Pulmonary artery endothelial cell (primary cell): ENCODE measurements around the gene GPR27. TPM values are rescaled to one million over a fixed set of nuclear protein-coding genes. Genes with fewer than 3 reads are reported as not detected.

Source experiments
- DNase-seq: peaks from one replicate; pipeline ENCODE4 v3.0.0-alpha.2; 2011; ENCODE audit warnings: low read depth, low spot score
- total RNA-seq: library from RNA; depleted of rRNA; stranded (reverse); fragments of >200 nt; gene quantifications from 2 replicates; pipeline ENCODE4 v1.2.3, GENCODE V29; 2014

GPR27 gene
- total RNA-seq, 1 donor from 2014 or later, result not detected

DNA sequence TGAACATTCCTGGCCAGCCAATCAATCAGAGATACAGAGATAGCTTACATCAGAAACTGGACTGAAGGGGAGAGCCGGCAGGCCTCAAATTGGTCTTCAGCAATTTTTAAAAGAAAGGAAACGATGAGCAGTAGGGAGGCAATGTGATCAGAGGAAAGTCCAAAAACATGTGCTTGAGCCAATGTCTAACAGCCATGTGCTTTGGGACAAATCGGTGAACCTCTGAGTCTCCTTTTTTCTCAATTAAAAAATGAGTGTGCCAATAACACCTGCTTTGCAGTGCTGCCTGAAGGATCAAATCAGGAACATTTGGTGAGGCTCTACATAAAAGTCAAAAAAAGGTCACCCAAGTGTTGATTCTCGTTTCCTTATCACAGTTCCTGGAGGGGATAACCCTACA lies 21.0 kb upstream of the GPR27 start:
- no peak for DNase-seq

DNA sequence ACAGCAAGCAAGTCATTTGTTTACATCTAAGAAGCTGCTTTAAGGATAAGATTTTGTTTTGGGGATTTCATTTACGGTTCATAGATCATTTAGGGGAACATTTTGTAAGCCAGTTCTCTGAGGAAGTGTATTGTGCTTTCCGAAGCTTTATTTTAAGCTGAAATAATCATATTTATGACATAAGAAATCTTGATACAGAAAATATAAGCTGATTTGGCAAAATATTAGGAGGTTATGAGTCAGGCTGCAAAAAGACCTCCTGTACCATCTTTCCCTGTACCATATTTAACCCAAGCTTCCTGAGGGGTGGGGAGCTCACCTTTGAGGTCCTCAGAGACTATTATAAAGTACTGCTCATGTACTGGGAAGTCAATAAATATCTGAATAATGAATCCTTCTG lies 20.3 kb upstream of the GPR27 start:
- no peak for DNase-seq

DNA sequence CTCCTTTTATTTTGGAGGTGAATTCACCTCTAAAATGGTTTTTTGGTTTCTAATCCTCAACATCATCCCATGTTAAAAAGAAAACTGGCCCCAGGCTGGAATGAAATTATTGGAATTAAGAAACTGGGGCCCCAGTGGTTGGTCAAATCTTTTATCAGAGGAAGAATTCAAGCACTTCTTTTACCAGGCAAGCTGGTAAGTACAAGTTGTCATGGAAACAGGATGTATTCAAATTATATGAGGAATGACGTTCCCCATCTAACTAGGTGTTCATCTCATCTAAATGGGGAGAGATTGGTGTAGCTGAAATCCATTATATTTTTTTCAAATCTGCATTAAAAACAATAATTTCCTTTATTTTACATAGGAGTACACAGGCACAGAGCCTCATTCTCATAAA lies 18.8 kb upstream of the GPR27 start:
- DNase-seq, result no peak

DNA sequence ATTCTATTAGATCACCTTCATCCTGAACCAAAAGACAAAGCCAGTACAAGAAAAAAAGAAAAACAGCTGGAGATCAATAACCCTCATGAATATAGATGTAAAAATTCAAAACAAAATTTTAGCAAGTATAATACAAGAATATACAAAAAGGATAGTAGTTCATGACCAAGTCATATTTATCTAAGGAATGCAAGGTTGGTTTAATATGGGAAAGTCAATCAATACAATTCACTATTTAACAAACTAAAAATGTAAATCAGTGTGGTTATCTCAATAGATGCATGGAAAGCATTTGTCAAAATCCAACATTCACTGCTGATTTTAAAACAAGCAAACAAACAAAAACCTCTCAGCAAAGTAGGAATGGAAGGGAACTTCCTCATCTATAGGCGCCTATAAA lies 11.0 kb upstream of the GPR27 start:
- DNase-seq, result no peak

DNA sequence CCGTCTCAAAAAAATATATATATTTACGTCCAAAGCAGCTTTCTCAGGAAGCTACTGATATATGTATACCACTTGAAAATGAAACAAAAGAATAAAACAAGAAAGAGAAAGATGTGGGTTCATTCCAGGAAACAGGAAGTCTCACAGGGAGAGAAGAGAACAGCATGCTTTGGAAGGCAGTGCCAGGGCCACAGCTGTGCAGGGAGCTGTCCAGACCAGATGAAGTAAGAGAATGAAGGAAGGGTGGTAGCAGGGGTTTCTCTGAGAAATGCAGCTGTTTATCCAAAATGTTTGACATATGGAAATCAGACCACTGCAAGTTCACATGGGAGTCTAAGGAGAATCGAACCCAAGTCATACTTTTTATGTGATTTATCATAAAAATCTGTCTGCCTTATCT lies 8.9 kb upstream of the GPR27 start:
- no peak for DNase-seq

DNA sequence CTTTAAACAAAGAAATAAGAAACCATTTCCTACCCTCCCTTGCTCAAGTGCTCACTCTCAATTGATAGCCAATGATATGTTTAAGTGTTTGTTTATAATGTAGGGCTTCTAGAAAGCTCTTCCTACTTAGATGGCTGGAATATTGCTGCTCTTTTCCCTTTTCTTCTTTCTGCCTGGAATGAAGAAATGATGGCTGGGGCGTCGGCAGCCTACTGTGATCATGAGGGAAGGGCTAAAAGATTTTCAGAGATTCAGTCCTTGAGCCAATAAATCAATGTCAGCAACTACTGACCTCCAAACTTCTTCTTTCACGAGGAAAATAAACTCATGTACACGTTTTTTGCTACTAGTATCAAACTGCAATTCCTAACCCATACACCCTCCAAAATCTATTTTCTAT lies 2.1 kb upstream of the GPR27 start:
- no peak for DNase-seq

DNA sequence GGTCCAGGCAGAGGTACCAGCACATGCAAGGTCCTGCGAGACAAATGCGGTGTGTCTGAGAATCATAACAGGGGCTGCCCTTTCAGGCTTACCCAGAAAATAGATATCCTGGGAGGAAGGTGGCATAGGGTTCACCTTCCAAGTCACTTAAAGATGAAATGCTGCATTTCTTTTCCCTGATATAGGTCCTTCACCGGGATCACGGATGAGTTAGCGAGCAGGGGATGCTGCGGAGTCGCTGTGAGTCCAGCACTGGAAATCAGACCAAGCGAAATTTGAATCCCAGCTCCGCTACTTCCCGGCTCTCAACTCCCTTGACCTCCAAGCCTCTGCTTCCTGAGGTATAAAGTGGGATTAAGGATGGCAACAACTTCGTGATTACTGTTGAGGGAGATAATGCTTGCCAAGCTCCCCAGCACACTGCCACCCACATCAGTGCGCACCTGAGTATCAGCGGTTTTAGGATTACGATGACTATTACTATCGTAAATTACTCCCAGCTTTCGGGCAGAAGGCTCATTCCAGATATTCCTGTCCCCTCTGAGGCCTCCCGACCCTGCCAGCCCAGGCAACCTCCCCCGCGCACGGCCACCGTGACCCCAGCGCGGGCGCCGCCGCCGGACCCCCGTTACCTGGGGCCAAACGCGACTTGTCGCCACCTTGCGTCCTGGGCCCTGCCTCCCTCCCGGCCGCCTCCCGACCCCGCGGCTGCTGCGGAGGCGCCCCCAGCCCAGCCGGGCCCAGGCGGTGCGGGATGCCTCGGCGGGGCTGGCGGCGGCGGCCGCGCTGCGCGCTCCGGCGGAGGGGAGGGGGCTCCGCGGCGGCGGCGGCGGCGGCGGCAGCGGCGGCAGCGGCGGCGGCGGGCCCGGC lies 589 bp upstream of the GPR27 start:
- DNase-seq, result no peak

DNA sequence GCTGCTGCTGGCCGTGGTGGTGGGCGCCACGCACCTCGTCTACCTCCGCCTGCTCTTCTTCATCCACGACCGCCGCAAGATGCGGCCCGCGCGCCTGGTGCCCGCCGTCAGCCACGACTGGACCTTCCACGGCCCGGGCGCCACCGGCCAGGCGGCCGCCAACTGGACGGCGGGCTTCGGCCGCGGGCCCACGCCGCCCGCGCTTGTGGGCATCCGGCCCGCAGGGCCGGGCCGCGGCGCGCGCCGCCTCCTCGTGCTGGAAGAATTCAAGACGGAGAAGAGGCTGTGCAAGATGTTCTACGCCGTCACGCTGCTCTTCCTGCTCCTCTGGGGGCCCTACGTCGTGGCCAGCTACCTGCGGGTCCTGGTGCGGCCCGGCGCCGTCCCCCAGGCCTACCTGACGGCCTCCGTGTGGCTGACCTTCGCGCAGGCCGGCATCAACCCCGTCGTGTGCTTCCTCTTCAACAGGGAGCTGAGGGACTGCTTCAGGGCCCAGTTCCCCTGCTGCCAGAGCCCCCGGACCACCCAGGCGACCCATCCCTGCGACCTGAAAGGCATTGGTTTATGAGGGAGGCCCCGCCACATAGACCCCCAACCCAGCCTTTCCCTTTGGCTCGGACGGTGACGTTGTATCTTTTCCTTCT lies 1.1 kb downstream of the GPR27 start:
- no peak for DNase-seq

DNA sequence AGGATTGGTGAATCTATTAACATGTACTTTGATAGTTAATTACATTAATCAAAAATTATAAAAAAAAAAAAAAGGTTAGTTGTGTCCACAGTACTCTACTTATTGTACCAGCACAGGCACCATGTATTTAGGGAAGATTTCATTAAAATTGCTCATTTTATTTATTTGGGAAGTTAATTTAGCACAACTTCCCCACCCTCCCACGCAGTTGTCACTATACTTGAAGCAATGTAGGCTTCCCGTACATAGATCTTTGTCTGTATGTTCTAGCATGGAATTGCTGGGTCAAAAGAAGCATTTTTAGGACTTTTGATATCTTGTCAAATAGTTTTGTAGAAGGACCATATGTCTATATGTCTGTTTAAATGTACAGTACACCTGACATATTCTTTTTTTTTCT lies 4.4 kb downstream of the GPR27 start:
- no peak for DNase-seq

DNA sequence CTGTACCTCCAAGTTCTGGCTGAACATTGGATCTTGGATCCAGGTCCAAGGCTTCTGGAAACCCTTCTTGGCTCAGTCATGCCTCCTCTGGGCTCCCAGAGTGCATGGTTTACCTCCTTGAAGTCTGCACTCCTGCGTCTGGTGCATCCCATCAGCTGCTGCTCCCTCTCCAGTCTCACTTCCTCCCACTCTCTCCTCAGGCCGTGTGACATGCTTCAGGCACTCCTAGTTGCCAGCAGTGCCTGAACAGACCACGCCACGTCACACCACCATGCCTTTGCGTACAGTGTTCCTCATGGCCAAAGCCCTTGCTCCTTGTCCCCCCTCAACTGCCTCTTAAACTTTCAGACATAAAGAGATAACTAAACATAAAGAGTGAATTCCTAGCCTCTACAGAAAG lies 5.7 kb downstream of the GPR27 start:
- no peak for DNase-seq

DNA sequence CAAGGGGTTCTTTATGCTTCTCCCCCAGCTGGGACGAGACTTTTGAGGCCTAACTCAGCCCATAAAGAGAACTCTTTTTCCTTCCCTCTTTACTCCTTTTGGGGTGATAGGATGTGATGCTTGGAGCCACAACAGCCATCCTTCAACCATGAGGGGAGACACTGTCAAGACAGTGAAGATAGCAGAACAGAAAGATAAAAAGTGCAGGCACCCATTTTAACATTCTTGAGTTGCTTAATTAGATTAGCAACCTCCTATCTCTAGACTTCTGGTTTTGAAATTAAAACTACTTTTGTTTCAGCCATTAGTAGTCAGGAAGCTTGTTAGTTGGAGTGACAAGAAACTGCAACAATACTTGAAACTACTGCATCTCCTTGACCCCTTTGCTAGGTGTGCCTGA lies 6.5 kb downstream of the GPR27 start:
- DNase-seq, result no peak

DNA sequence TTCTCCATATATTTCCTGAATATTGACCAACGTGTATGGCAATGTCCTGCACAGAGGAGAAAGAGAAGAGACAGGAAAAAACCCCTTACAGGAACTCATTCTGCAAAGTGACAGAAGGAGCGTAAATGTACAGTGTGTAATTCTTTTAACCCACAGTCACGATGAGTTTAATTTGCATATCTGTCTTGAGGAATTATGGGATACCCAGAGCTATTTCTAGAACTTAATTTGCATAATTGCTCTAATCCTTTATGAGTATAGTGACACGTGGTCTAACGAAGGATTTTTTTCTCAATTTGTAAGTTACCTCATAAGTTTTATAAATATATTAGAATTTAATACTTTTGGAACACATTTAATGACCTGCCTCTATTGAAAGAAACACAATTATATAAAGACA lies 9.8 kb downstream of the GPR27 start:
- no peak for DNase-seq

DNA sequence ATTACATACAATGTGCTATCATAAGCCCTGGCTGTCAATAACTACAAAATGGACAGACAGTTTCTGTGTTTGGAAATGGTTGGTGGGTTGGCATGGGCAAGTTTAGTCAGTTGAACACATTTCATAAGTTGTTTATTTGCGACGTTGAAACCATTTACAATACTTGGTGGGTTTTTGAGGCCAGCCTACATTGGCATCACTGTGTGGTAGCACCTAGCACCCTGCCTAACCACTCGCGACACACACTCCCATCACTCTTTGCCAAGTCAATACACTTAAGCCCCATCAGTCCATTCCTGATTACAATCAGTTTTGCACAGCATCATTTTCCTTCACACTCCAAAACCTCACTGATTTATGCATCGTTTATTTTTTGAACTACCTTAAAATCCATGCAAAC lies 17.5 kb downstream of the GPR27 start:
- no peak for DNase-seq

DNA sequence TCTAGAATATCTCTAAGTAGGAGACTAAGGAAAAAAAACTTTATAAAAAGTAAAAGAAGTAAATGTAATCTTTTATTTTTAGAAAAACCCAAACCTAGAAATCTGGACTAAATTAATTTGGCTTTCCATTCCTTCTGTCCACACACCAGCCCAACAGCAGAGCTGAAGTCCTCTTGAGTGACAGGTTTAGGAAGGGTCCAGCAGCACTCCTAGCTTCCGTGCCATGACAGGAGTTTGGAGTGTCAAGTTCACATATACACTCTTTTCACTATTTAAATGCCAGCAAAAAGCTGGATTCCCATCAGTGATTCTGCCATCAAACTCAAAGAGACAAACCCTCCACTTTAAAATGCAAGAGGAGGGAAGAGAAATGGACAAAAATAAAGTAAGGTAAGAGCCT lies 18.2 kb downstream of the GPR27 start:
- no peak for DNase-seq

DNA sequence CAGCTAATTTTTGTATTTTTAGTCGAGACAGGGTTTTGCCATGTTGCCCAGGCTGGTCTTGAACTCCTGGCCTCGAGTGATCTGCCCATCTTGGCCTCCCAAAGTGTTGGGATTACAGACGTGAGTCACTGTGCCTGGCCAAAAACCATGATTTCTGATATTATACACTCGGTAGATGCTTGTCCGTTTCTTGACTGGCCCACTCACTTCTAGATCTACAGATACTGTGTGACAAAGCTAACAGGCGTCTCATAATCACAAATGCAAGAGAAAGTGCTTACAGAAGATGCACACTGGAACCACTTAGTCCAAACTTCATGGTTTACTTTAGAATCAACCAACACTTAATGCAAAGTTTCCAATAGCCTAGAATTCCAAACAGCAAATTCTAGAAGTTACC lies 22.9 kb downstream of the GPR27 start:
- no peak for DNase-seq

DNA sequence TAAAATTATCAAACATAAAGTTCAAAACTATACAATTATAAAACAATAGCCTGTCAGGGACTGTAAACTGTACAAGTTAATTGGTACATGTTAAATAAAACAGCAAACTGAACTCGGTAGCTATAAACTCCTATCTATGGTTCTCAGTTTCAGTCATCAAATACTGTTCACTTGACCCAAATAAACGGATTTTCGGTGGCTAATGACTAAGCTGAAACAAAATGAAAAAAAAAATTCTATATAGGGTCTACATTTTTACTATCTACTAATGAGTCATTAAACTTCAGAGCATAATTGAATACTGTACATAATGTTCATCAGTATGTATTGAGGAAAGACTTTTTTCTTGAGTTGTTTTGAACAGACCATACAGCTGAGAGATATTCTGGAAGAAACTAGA lies 24.7 kb downstream of the GPR27 start:
- no peak for DNase-seq

DNA sequence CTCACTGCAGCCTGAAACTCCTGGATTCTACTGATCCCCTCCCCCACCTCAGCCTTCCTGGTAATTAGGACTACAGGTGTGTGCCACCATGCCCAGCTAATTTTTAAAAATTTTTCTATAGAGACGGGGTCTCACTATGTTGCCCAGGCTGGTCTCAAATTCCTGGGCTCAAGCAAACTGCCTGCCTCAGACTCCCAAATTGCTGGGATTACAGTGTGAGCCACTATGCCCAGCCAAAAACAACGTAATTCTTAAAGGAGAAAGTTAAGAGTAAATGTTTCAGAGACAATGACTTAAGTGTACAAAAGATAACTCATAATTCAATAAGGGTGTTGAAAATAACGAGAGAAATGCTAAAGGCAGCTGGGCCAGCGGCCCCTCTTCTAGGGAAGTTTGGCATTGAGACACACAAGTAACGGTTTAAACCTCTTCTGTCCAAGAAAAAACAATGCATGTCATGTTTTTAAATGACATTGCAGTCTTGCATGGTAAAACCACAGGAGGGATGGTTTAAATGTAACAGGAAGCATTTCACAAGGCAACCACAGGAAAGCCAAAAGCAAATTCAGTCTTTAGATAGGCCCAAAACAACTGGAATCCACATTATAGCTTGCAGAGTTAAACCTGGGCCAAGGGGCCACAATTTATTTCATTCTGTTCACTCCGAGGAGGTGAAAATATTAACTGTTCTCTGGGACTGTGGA lies 26.2 kb downstream of the GPR27 start:
- no peak for DNase-seq

DNA sequence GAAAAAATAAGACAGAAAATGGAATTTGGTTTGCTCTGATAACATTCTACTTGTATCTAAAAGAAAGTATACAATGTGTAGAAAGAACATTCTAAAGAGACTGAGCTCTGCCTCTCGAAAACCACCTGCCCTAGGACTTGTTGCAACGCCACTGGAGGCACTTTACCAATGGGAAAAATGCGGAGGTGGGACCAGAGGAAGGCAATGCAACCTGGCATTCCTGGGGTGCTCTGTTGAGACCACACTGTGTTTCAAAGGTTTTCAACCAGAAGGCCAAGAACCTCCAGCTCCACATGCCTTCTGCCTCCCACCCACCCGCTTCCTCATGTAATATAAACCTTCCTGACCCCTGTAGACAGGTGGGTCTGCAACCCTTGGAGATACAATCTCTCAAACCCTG lies 26.8 kb downstream of the GPR27 start:
- no peak for DNase-seq

DNA sequence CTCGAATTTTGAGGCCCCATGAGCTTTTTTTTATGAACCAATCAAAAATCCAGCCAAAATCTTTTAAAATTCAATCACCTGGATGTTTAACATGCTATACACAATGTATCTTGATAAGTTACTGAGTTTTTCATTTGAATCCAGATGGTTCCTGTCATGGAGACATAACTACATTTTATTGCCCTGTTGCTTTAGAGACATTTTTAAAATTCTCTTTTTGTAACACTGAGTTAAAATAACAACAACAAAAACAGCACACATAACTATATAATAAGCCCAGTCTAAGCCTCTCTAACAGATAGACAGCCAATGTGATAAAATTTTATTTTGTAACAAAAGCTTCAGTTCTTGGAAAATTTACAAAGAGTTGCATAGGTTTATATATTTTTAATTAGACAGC lies 29.5 kb downstream of the GPR27 start:
- DNase-seq, result no peak

DNA sequence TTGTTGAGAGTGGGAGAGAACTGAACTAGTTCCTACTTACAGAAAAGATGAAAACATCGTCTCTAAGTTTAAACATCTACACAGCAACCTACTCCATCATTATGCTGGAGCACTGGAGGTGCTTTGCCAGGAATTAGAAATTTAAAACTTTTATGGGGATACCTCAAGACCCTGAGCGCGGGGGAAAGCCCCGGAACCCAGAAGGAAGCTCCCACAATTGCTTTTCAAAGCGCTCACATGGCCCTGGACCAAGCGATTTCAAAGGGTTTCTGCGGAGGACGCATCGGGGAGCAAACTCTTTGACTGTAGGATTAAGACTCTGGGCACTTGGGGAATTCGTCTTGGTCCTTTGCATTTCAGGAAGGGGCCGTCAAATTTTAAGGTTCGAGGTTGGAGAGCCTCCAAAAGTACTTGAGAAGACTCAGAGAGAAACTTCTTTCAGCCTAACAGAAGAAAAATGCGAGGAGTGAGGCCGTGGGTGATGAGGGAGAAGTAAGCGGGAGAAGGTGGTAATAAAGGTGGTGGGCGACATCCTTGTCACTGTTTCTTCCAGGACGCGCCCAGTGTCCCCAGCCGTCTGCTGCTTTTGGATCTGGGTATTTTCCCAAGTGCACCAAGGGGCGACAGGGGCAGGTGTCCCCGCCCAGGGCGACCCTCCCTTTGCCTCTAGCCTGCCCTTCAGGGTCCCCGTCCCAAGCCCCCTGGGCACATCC lies 30.7 kb downstream of the GPR27 start:
- no peak for DNase-seq

DNA sequence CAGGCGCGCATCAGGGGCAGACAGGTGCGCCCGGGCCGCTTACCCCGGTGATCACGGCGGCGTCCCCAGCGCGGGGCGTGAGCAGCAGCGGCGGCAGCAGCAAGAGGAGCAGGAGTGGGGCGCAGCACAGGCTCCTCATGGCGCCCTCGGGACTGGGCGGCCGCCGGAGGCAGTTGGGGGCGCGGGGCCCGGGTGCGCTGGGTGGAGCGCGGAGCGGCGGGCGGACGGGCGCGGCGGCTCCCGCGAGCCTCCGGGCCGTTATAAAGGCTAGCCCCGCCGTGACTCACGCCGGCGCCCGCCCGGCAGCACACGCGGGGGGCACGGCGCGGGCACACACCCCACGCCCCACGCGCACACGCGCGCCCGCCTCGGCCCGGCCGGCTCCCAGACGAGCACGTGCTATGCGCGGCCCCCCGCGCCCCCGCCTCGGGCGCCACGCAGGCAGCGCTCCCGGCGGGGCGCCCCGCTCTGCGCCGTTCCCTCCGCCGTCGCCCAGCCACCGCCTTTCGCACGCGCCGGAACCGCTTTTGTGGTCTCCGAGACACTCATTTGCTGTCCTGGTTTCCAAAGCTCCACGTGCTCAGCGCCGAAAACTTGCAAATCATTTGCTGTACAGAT lies 31.4 kb downstream of the GPR27 start, which contains the start of gene PROK2:
PROK2 (minus strand) TSS at position 235 of the 618 bp plus-strand sequence; CDS start at position 139, 96 bp downstream.
- DNase-seq, result no peak
